SKM-1 (cell line): ENCODE data around the gene ARHGEF1.

Source experiments
- DNase-seq: peaks from one replicate; lab custom pipeline; 2025; ENCODE audit not compliant: unreplicated experiment; lab: John Stamatoyannopoulos, UW

ARHGEF1 gene

GRCh38 chr19:41883463-41883820, 458 bp downstream of the ARHGEF1 start:
- no peak for DNase-seq

DNA sequence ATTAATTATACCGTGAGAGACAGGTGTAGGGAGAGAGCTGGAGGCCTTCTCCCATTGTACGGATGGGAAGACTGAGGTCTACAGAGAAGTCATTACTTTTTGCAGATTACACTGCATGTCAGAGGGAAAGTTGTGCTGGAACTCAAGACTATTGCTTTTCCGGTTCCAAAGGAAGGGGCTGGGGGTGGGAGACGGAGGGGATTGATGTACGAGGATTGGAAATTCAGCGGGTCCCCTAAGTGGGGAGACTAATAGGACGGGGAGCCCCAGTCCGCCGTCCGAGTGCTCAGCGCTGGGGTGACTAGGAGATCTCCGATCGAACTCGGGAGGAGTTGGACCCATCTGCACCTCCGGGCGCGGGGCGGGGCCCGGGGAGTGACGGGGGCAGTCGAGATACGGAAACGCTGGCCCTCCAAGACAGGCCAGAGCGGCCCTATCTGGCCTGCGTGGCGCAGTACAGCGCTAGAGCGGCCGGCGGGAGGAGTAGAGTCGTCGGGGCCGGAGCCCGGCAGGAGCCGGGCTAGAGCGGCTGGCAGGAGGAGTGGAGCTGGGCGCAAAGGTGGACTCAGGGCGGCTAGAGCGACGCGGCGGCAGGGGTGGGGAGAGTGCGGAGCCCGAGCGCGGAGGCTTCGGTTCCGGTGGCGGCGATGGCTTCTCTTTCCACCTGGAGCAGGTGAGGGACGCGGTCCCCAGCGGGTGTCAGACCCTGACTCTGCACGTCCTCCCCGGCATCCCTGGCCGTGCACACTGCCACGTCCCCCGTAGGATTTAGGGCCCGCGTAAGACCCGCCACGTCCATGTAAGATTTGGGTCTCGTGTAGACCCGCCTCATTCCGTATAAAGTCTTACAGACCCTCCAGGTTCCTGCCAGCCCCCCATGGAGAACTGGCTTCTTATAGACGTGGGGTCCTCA, 1.1 kb downstream of the ARHGEF1 start:
- DNase-seq, result peak; percentile 56

DNA sequence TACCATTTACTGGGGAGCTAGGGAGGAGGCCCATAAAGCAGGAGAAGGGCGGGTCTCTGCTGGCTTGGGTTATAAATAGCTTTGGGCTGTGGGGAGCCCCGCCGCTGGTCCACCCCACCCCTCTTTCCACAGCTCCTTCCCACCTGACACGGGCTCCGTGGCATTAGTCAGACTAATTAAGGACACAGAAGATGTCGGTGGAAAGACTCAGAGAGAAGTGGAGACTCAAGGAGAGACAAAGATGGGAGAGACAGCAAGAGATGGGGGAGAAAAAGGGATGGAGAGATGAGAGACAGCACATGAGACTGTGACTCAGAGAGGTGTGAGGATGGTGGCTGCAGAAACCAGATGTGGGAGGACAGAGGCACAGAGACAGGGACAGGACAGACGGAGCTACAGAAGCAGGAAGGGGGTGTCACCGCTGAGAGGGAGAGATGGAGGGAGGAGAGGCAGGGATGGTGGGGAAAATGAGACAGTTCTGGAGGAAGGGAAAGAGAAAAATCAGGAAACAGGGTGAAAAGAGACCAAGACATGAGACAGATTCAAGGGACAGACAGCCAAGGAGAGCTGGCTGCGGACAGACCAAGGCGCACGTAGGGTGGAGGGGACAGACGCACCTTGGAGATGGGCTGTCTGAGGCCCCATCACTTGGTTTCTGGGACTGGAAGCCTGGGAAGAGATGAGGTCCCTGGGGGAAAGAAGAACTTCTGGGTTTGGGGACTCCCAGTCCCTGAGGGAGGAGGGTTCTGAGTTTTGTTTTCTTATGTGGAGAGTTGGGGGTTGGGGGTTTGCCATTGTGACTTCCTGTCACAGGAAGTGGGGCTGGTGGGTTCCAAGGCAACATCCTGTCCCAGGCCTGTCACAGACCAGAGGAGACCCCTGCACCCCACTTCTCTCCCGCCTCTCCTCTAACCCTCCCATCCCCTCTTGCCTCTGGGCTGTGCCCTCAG, 4.1 kb downstream of the ARHGEF1 start:
- no peak for DNase-seq

- no peak for DNase-seq
Measured at GRCh38 chr19:41887711-41888382, 4.9 kb downstream of the ARHGEF1 start.

GRCh38 chr19:41888926-41889325, 5.9 kb downstream of the ARHGEF1 start:
- no peak for DNase-seq

GRCh38 chr19:41889896-41890295, 6.9 kb downstream of the ARHGEF1 start:
- DNase-seq, result no peak

- DNase-seq, result no peak
Measured at GRCh38 chr19:41890936-41891335, 8.0 kb downstream of the ARHGEF1 start.

GRCh38 chr19:41892173-41892902, 9.4 kb downstream of the ARHGEF1 start:
- DNase-seq, result no peak

- no peak for DNase-seq
Measured at GRCh38 chr19:41893899-41894298, 10.9 kb downstream of the ARHGEF1 start.

DNA sequence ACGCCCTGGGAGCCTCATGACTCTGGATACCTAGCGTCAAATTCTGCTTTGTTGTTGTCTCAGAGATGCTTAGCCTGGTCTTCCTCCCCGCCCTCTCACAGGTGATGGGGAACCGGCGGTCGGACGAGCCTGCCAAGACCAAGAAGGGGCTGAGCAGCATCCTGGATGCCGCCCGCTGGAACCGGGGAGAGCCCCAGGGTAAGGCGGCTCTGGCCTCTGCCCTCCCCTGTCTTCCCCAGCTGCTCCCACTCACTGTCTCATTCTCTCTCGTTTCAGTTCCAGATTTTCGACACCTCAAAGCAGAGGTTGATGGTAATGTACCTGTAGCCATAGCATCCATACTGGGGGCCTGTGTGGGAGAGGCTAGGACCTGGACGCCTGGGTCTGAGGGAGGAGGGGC, 11.4 kb downstream of the ARHGEF1 start:
- DNase-seq, result no peak

DNA sequence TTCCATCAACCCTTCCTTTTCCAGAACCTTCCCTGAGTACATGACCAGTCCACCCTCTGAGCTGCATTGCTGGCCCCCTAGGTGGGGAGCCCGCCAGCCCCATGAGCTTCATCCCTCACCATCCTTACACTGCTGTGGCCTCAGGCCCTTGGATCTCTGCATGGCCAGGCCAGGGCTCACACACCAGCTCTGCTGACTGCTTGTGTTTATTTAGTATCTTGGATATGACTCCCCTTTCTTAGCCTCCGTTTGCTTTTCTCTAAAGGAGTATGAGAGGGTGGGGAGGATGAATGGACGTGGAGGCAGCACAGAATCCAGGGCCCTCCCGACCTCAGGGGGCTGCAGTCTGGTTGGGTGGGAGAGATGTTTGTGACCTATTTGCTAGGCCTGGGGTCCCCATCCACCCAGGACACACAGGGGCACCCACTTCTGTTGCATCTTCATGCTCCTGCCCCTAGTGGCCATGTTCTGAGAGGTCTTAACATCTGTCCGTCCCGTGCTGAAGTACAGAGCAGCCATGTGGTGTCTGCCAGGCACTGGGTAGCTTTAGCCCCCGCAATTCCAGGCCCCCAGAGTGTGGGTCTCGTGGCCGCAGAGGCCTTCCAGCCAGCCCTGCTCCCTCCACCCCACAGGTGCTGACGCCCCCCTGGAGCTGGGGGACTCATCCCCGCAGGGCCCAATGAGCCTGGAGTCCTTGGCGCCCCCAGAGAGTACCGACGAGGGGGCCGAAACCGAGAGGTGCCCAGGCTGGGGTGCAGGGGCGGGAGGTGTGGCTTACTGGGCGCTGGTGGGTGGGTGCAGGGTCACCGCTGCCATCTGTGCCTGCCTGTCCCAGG, 13.0 kb downstream of the ARHGEF1 start:
- no peak for DNase-seq

- no peak for DNase-seq
Measured at GRCh38 chr19:41896581-41896942, 13.6 kb downstream of the ARHGEF1 start.

- no peak for DNase-seq
Measured at GRCh38 chr19:41897181-41897580, 14.2 kb downstream of the ARHGEF1 start.

- no peak for DNase-seq
Measured at GRCh38 chr19:41897820-41898219, 14.8 kb downstream of the ARHGEF1 start.

DNA sequence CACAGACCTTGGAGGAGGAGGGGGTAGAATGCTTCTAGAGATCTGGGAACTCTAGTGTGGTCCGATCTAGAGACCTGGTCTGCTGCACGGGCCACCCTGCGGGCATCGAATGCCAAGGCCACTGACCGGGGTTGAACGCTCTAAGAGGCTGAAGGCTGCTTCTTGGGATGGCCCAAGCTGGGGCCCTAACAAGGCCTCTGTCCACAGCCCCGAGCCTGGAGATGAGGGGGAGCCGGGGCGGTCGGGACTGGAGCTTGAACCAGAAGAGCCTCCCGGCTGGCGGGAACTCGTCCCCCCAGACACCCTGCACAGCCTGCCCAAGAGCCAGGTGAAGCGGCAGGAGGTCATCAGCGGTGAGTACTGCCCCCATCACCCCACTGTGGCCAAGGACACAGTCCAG, 15.3 kb downstream of the ARHGEF1 start:
- no peak for DNase-seq

DNA sequence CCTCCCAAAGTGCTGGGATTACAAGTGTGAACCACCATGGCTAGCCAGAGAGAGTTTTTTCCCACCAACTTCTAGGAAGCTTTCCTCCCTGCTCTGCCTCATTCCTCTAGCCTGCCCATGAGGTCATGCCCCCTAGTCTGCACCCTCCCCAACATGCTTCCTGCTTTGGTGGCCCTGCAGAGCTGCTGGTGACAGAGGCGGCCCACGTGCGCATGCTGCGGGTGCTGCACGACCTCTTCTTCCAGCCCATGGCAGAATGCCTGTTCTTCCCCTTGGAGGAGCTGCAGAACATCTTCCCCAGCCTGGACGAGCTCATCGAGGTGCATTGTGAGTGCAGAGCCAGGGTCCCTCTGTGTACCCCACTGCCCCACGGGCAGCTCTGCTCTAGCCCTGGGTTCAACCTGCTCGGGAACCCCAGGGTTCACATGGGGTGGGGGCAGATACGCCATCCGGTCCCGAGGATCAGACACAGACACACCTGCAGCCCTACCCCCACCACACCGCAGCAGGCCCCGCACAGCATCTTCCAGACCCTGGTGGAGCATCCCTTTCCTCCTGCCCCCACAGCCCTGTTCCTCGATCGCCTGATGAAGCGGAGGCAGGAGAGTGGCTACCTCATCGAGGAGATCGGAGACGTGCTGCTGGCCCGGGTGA, 18.9 kb downstream of the ARHGEF1 start:
- no peak for DNase-seq

DNA sequence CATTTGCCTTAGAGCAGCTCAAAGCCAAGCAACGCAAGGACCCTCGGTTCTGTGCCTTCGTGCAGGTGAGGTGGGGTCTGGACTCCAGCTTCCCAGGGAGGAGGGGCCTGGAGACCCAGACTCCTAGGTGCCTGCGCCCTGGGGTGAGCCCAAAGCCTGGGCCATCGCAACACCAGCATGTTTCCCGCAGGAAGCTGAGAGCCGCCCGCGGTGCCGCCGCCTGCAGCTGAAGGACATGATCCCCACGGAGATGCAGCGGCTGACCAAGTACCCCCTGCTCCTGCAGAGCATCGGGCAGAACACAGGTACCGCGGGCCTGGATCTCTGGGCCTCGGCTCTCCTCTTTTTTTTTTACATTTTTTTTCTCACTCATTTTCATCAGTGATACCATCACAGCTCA, 19.6 kb downstream of the ARHGEF1 start:
- DNase-seq, result no peak

- DNase-seq, result no peak
Measured at GRCh38 chr19:41903193-41903953, 20.4 kb downstream of the ARHGEF1 start.
